Keratinocyte (primary cell): Measurements from ENCODE around the gene DSTN. TPM values are rescaled to one million over a fixed set of nuclear protein-coding genes. Genes with fewer than 3 reads are reported as not detected.

Experiments
- DNase-seq: peaks from one replicate; pipeline ENCODE4 v3.0.0-alpha.2; 2011; ENCODE audit warnings: low read depth, missing footprints, low spot score
- FAIRE-seq: peaks from 2 replicates; lab custom pipeline; 2011; peaks lifted over from hg19 to GRCh38; lab: Jason Lieb, UNC
- H2AFZ ChIP-seq: 2 replicates; pipeline ENCODE4 v1.6.0; 2012; ENCODE audit warnings: low read length, control low read depth, inconsistent platforms; ENCODE audit not compliant: control insufficient read depth
- H3K27ac ChIP-seq: 2 replicates; pipeline ENCODE4 v1.5.1; 2011; ENCODE audit warnings: low read length; ENCODE audit not compliant: control insufficient read depth, insufficient read depth
- H3K27me3 ChIP-seq: 3 replicates; pipeline ENCODE4 v1.6.0; 2011; ENCODE audit warnings: low read length; ENCODE audit not compliant: control insufficient read depth, insufficient read depth; ENCODE audit errors: extremely low read depth
- H3K36me3 ChIP-seq, 2 experiments: 2 replicates in 1 of 2; 3 replicates in 1 of 2; pipeline ENCODE4 v1.5.1; 2011; ENCODE audit warnings: low read length in 2 of 2, mild to moderate bottlenecking in 1 of 2; ENCODE audit not compliant: control insufficient read depth in 2 of 2, insufficient read depth in 2 of 2; ENCODE audit errors: extremely low read depth in 1 of 2
- H3K4me1 ChIP-seq: 3 replicates; pipeline ENCODE4 v1.5.1; 2011; ENCODE audit warnings: low read length; ENCODE audit not compliant: control insufficient read depth, insufficient read depth; ENCODE audit errors: extremely low read depth
- H3K4me2 ChIP-seq: 3 replicates; pipeline ENCODE4 v1.6.0; 2011; ENCODE audit warnings: low read depth, low read length; ENCODE audit not compliant: control insufficient read depth, insufficient read depth; ENCODE audit errors: extremely low read depth
- H3K4me3 ChIP-seq, 3 experiments: fragments of 200-600 bp in 1 of 3; sonication (generic) in 1 of 3; 2 replicates in 2 of 3; 3 replicates in 1 of 3; pipeline ENCODE4 v1.5.1; 2011 to 2016; ENCODE audit warnings: low read length in 3 of 3, mild to moderate bottlenecking in 3 of 3, control low read depth in 2 of 3, inconsistent platforms in 1 of 3, low read depth in 1 of 3, mixed read lengths in 1 of 3, mixed run types in 1 of 3, moderate library complexity in 1 of 3; ENCODE audit not compliant: control insufficient read depth in 2 of 3, insufficient read depth in 2 of 3; ENCODE audit errors: extremely low read depth in 1 of 3
- H3K79me2 ChIP-seq: 2 replicates; pipeline ENCODE4 v1.6.0; 2012; ENCODE audit warnings: low read length; ENCODE audit not compliant: control insufficient read depth, insufficient read depth
- H3K9ac ChIP-seq: 3 replicates; pipeline ENCODE4 v1.6.0; 2011; ENCODE audit warnings: low read length; ENCODE audit not compliant: control insufficient read depth, insufficient read depth; ENCODE audit errors: extremely low read depth
- H3K9me1 ChIP-seq: 3 replicates; pipeline ENCODE4 v1.6.0; 2011; ENCODE audit warnings: low read length; ENCODE audit not compliant: control insufficient read depth, insufficient read depth; ENCODE audit errors: extremely low read depth
- H3K9me3 ChIP-seq: 2 replicates; pipeline ENCODE4 v1.5.1; 2012; ENCODE audit warnings: low read depth, low read length; ENCODE audit not compliant: control insufficient read depth
- H4K20me1 ChIP-seq: 3 replicates; pipeline ENCODE4 v1.6.0; 2011; ENCODE audit warnings: low read length; ENCODE audit not compliant: control insufficient read depth, insufficient read depth; ENCODE audit errors: extremely low read depth
- CTCF ChIP-seq, 3 experiments: IDR thresholded peaks in 1 of 3; conservative IDR thresholded peaks in 1 of 3; optimal IDR thresholded peaks in 1 of 3; 2 replicates in 2 of 3; 3 replicates in 1 of 3; pipeline versions ENCODE3 to v1.5.1; 2011; ENCODE audit warnings: low read length in 3 of 3, mild to moderate bottlenecking in 3 of 3, moderate library complexity in 2 of 3, control low read depth in 1 of 3, inconsistent platforms in 1 of 3; ENCODE audit not compliant: insufficient read depth in 2 of 3; ENCODE audit errors: extremely low read depth in 1 of 3
- EZH2 ChIP-seq: IDR thresholded peaks from one replicate; pipeline ENCODE4 v1.6.1; 2012; ENCODE audit warnings: inconsistent platforms, mild to moderate bottlenecking, low read length, moderate library complexity
- dilution Hi-C: fragments of 300-500 bp; cut with MboI; formaldehyde crosslinking; loops from one replicate; pipeline ENCODE4 v1.7.0; 2020; ENCODE audit warnings: low sequenced_read_pairs; ENCODE audit not compliant: extremely low pct_ligation_motif_present
- polyA plus RNA-seq, 5 experiments: library from polyadenylated mRNA; depleted of rRNA in 3 of 5; stranded (reverse) in 3 of 5; stranded (forward) in 1 of 5; unstranded in 1 of 5; fragments of >200 nt; gene quantifications; 1 replicate in 1 of 5; 2 replicates in 3 of 5; 3 replicates in 1 of 5; pipeline versions ENCODE4 v1.2.1 to v1.2.3, GENCODE V29; 2011 to 2012; ENCODE audit warnings: missing spikeins in 2 of 5, low read depth in 1 of 5, low replicate concordance in 1 of 5

Gene DSTN
- polyA plus RNA-seq, 1 donor (not counting 4 experiments of a cell fraction or from before 2014, with no cell fraction given) = 288 TPM

GRCh38 chr20:17606001-17606400, 36.1 kb downstream of the DSTN start:
- Histone ChIP-seq H3K4me1 (peaks cover 11% of the 10 kb centered on the region), H3K27ac (no peak overlapping the region)

GRCh38 chr20:17608701-17609497, 39.0 kb downstream of the DSTN start:
- dilution Hi-C loops = no loop called here
- H4K20me1 ChIP-seq = peaks cover 5% of the 10 kb centered on the region

More at GRCh38 chr20:17606001-17606400, 36.1 kb downstream of the DSTN start:
- H3K36me3 ChIP-seq = peaks cover 17 to 21% of the 10 kb centered on the region in 2 experiments
- H2AFZ ChIP-seq = no peak overlapping the region
- no peak overlapping the region for H3K4me3 ChIP-seq
- TF ChIP-seq CTCF (optimal IDR thresholded peaks at IDR 0.05 in 1 of 3, IDR thresholded peaks at IDR 0.05 in 1 of 3, conservative IDR thresholded peaks at IDR 0.05 in 1 of 3; ENCODE audit: extremely low read depth in 1 of 3, insufficient read depth in 2 of 3, low read length in 3 of 3) (no peak), EZH2 (no peak)
- no peak for DNase-seq
- H3K9ac ChIP-seq = no peak overlapping the region
- no peaks in the 10 kb centered on the region for H3K27me3 ChIP-seq
- H3K79me2 ChIP-seq = peaks cover 36% of the 10 kb centered on the region
- peaks cover 5% of the 10 kb centered on the region for H4K20me1 ChIP-seq
- no peak for FAIRE-seq
- H3K4me2 ChIP-seq = no peak overlapping the region
- no peaks in the 10 kb centered on the region for H3K9me3 ChIP-seq
- dilution Hi-C loops = no loop called here
- H3K9me1 ChIP-seq = peaks cover 2% of the 10 kb centered on the region

More at GRCh38 chr20:17608701-17609497, 39.0 kb downstream of the DSTN start:
- H3K4me2 ChIP-seq = no peak overlapping the region
- no peak overlapping the region for H3K4me3 ChIP-seq
- FAIRE-seq (no peak), DNase-seq (no peak)
- no peak for TF ChIP-seq EZH2
- no peak for TF ChIP-seq CTCF (optimal IDR thresholded peaks at IDR 0.05 in 1 of 3, IDR thresholded peaks at IDR 0.05 in 1 of 3, conservative IDR thresholded peaks at IDR 0.05 in 1 of 3; ENCODE audit: extremely low read depth in 1 of 3, insufficient read depth in 2 of 3, low read length in 3 of 3)
- peaks cover 2% of the 10 kb centered on the region for H3K9me1 ChIP-seq
- peaks cover 14% of the 10 kb centered on the region for H3K79me2 ChIP-seq
- H3K4me1 ChIP-seq = peaks cover 32% of the 10 kb centered on the region
- peaks cover 8 to 14% of the 10 kb centered on the region in 2 experiments for H3K36me3 ChIP-seq
- no peak overlapping the region for H3K9ac ChIP-seq
- H3K9me3 ChIP-seq = no peaks in the 10 kb centered on the region
- no peak overlapping the region for H2AFZ ChIP-seq
- H3K27ac ChIP-seq = no peak overlapping the region
- H3K27me3 ChIP-seq = no peaks in the 10 kb centered on the region
